Activated T-cell treated with anti-CD3 and anti-CD28 coated beads, Interleukin-2, amount 50 U/mL, for 4 hours (primary cell): ENCODE measurements around the gene IDUA. TPM values are rescaled to one million over a fixed set of nuclear protein-coding genes. Genes with fewer than 3 reads are reported as not detected.

ENCODE experiments used
- ATAC-seq, 2 donors: fragments of 200-7000 bp; cut with Tn5 transposase; one replicate each; pipeline ENCODE4 v1.10.0; 2021
- DNase-seq: peaks from one replicate; pipeline ENCODE4 v3.0.0-alpha.2; 2020
- H3K27me3 Mint-ChIP-seq: one replicate; pipeline ENCODE4 v1.8.0; 2021; ENCODE audit warnings: low read depth, mixed read lengths
- H3K36me3 Mint-ChIP-seq: one replicate; pipeline ENCODE4 v1.8.0; 2022; ENCODE audit warnings: mixed read lengths; ENCODE audit not compliant: insufficient read depth
- H3K4me1 Mint-ChIP-seq: one replicate; pipeline ENCODE4 v1.8.0; 2021; ENCODE audit warnings: low read depth, mixed read lengths
- H3K4me3 Mint-ChIP-seq: one replicate; pipeline ENCODE4 v1.8.0; 2021; ENCODE audit warnings: mild to moderate bottlenecking, moderate library complexity, mixed read lengths
- H3K9me3 Mint-ChIP-seq: one replicate; pipeline ENCODE4 v1.8.0; 2021; ENCODE audit warnings: mixed read lengths
- total RNA-seq, 3 donors: library from RNA; stranded (reverse); gene quantifications; one replicate each; pipeline ENCODE4 v1.2.1, GENCODE V29; 2021

The IDUA gene
- total RNA-seq, 3 donors from 2014 or later = 13.5 to 18.3 (median 14.4) TPM

GRCh38 chr4:952881-953573 lies 33.8 kb upstream of the IDUA start:
- H3K36me3 Mint-ChIP-seq = peaks cover 5% of the 10 kb centered on the region
- H3K4me1 Mint-ChIP-seq = no peaks in the 10 kb centered on the region
- H3K9me3 Mint-ChIP-seq = no peaks in the 10 kb centered on the region
- H3K27me3 Mint-ChIP-seq = no peaks in the 10 kb centered on the region
- H3K4me3 Mint-ChIP-seq = no peak overlapping the region
- no peak for ATAC-seq
- DNase-seq = no peak

- peaks cover 6% of the 10 kb centered on the region for H3K36me3 Mint-ChIP-seq
- H3K9me3 Mint-ChIP-seq = no peaks in the 10 kb centered on the region
- no peak overlapping the region for H3K4me3 Mint-ChIP-seq
- H3K4me1 Mint-ChIP-seq = no peaks in the 10 kb centered on the region
- no peak for ATAC-seq
- no peak for DNase-seq
- no peaks in the 10 kb centered on the region for H3K27me3 Mint-ChIP-seq
These were observed 33.3 kb upstream of the IDUA start for GRCh38 chr4:953574-953915.

DNA sequence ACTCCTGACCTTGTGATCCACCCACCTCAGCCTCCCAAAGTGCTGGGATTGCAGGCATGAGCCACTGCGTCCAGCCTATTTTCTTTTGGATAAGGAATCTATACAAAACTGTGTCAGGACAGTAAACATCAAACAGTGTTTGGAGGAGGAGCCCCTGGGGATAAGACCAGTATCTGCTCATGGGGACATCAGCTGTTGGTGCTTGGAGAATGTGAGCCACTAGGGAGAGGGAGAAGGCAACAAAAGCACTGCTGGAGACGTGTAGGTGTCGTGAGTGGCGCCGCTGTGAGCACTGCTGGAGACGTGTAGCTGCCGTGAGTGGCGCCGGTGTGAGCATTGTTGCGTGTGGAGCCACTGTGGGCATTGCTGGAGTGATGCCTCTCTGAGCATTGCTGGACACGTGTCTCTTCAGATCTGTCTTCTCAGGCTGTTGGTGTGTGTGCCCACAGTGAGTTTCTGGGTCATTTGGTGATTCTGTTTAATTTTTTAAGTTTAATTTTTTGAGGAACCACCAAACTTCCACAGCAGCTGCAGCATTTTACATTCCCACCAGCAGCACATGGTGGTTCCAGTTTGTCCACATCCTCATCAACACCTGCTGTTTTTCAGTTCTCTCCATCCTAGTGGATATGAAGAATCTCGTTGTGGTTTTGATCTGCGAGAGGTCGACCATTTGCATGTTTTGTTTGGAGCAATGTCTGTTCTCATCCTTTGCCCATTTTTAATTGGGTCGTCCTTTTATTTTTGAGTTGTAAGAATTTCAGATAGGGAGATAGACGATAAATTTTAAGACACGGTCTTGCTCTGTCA lies 32.4 kb upstream of the IDUA start:
- Mint-ChIP-seq H3K4me3 (no peak overlapping the region), H3K4me1 (no peaks in the 10 kb centered on the region), H3K36me3 (peaks cover 6% of the 10 kb centered on the region), H3K27me3 (no peaks in the 10 kb centered on the region), H3K9me3 (no peaks in the 10 kb centered on the region)
- DNase-seq = no peak
- no peak for ATAC-seq

GRCh38 chr4:955161-955921 lies 31.5 kb upstream of the IDUA start:
- DNase-seq = no peak
- Mint-ChIP-seq H3K27me3 (no peaks in the 10 kb centered on the region), H3K4me3 (no peak overlapping the region), H3K9me3 (no peaks in the 10 kb centered on the region), H3K36me3 (peaks cover 8% of the 10 kb centered on the region), H3K4me1 (no peaks in the 10 kb centered on the region)
- ATAC-seq = no peak

DNA sequence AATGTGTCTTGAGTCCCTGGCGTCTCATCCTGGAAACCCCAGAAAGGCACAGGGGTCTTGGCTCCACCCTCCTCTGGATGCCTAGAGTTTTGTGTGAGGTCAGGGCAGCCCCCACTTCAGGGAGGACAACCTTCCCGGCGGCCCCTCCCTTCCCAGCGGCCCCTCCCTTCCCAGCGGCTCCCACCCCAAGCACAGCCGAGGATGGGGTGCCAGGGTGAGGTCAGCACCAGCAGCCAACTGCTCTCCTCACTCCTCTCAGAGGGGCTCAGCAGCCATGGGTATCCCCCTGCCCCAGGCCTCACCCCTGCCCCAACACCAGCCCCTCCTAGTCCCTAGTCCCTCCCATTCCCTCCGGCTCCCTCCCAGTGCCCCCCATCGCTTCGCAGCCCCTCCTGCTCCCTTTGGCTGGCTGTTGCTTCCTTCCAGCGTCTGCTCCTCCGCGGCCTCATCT lies 30.9 kb upstream of the IDUA start:
- no peaks in the 10 kb centered on the region for H3K4me1 Mint-ChIP-seq
- peaks cover 8% of the 10 kb centered on the region for H3K36me3 Mint-ChIP-seq
- DNase-seq = no peak
- no peak overlapping the region for H3K4me3 Mint-ChIP-seq
- no peaks in the 10 kb centered on the region for H3K9me3 Mint-ChIP-seq
- H3K27me3 Mint-ChIP-seq = no peaks in the 10 kb centered on the region
- ATAC-seq = no peak

GRCh38 chr4:956531-957230 lies 30.2 kb upstream of the IDUA start:
- H3K4me1 Mint-ChIP-seq = no peaks in the 10 kb centered on the region
- peaks cover 8% of the 10 kb centered on the region for H3K36me3 Mint-ChIP-seq
- DNase-seq = no peak
- no peak overlapping the region for H3K4me3 Mint-ChIP-seq
- no peaks in the 10 kb centered on the region for H3K9me3 Mint-ChIP-seq
- ATAC-seq = no peak
- H3K27me3 Mint-ChIP-seq = no peaks in the 10 kb centered on the region

DNA sequence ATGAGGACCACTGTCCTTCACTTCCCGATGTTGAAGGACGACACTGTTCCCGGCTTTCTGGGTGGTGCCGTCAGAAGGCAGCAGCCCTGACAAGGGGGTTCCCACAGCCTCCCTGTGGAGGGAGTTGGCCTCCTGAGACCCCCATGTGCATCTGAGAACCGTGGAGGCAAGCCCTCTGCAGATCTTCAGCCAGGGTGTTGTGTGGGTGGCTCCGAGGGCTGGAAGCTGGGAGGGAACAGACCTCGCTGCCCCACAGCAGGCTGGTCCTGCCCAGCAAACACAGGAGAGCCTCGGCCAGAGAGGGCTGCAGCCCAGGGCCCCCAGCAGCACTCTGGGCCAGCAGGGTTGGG lies 29.6 kb upstream of the IDUA start:
- Mint-ChIP-seq H3K27me3 (no peaks in the 10 kb centered on the region), H3K4me1 (no peaks in the 10 kb centered on the region), H3K9me3 (no peaks in the 10 kb centered on the region), H3K36me3 (peaks cover 6% of the 10 kb centered on the region), H3K4me3 (no peak overlapping the region)
- ATAC-seq = no peak
- no peak for DNase-seq

- Mint-ChIP-seq H3K9me3 (no peaks in the 10 kb centered on the region), H3K27me3 (no peaks in the 10 kb centered on the region), H3K4me1 (no peaks in the 10 kb centered on the region), H3K4me3 (no peak overlapping the region), H3K36me3 (peaks cover 5% of the 10 kb centered on the region)
- ATAC-seq = no peak
- no peak for DNase-seq
These were observed 29.1 kb upstream of the IDUA start for GRCh38 chr4:957581-958313.

DNA sequence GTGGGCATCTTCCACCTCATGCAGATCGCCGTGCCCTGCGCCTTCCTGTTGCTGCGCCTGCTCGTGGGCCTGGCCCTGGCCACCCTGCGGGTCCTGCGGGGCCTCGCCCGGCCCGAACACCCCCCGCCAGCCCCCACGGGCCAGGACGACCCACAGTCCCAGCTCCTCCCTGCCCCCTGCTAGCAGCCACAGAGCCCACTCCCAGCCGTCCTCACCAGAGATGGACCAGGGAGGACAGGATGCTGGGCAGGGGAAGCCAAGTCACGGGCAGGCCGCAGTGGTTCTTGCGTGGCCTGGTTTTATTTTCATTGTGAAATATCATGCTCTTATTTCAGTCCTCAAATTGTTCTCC lies 28.6 kb upstream of the IDUA start:
- Mint-ChIP-seq H3K9me3 (no peaks in the 10 kb centered on the region), H3K4me3 (no peak overlapping the region), H3K4me1 (no peaks in the 10 kb centered on the region), H3K36me3 (peaks cover 5% of the 10 kb centered on the region), H3K27me3 (no peaks in the 10 kb centered on the region)
- no peak for ATAC-seq
- no peak for DNase-seq

- Mint-ChIP-seq H3K4me1 (no peaks in the 10 kb centered on the region), H3K4me3 (no peak overlapping the region), H3K27me3 (no peaks in the 10 kb centered on the region), H3K36me3 (peaks cover 5% of the 10 kb centered on the region), H3K9me3 (no peaks in the 10 kb centered on the region)
- DNase-seq = no peak
- no peak for ATAC-seq
These were observed 28.0 kb upstream of the IDUA start for GRCh38 chr4:958696-959337.

GRCh38 chr4:959338-960139 lies 27.3 kb upstream of the IDUA start:
- ATAC-seq (no peak), DNase-seq (no peak)
- Mint-ChIP-seq H3K27me3 (no peaks in the 10 kb centered on the region), H3K36me3 (peaks cover 5% of the 10 kb centered on the region), H3K4me3 (no peak overlapping the region), H3K9me3 (no peaks in the 10 kb centered on the region), H3K4me1 (no peaks in the 10 kb centered on the region)

DNA sequence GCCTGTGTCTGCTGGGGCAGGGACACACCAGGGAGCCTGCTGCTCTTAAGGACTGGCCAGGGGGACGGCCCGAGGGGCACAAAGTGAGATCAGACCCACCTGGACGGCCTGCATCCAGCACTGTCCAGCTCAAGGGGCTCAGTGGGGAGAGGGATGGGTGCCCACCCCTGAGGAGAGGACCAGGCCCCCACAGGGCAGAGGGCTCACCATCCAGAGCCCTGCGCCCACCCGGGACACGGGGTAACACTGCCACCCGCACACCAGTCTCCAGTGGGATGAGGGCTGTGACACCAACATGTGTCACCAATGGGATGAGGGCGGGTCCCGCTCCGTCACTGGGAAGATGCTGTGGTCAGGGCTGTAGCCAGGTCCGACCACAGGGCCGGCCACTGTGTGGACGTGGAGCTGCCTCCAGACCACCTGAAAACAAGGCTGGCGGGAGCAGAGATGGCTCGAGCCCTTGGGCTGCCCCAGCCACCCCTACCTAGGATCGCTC lies 26.7 kb upstream of the IDUA start:
- H3K4me3 Mint-ChIP-seq = no peak overlapping the region
- no peaks in the 10 kb centered on the region for H3K27me3 Mint-ChIP-seq
- no peak for DNase-seq
- H3K36me3 Mint-ChIP-seq = peaks cover 5% of the 10 kb centered on the region
- H3K4me1 Mint-ChIP-seq = no peaks in the 10 kb centered on the region
- no peak for ATAC-seq
- no peaks in the 10 kb centered on the region for H3K9me3 Mint-ChIP-seq
